GM23338 (cell line): ENCODE data around the gene EFCAB13. TPM values are rescaled to one million over a fixed set of nuclear protein-coding genes. Genes with fewer than 3 reads are reported as not detected.

ENCODE experiments used
- ATAC-seq: fragments of 200-7000 bp; cut with Tn5 transposase; 3 replicates; pipeline ENCODE4 v1.9.1; 2020
- DNase-seq: peaks from one replicate; pipeline ENCODE4 v3.0.0-alpha.2; 2015; ENCODE audit warnings: low spot score
- H2AFZ ChIP-seq: fragments of 200-600 bp; sonication (generic); 2 replicates; pipeline ENCODE4 v1.8.0; 2016; ENCODE audit warnings: antibody characterized with exemption, mild to moderate bottlenecking, moderate library complexity
- H3F3A ChIP-seq: fragments of 200-600 bp; sonication (generic); replicated peaks from 2 replicates; pipeline ENCODE4 v1.8.0; 2017; ENCODE audit warnings: antibody characterized with exemption, mixed run types, low read depth
- H3K27ac ChIP-seq: fragments of 200-600 bp; sonication (generic); 2 replicates; pipeline ENCODE4 v1.6.1; 2016; ENCODE audit warnings: low read depth
- H3K27me3 ChIP-seq: fragments of 200-600 bp; sonication (generic); 2 replicates; pipeline ENCODE4 v1.8.0; 2016; ENCODE audit warnings: mild to moderate bottlenecking, mixed run types, moderate library complexity; ENCODE audit not compliant: insufficient read depth
- H3K36me3 ChIP-seq: fragments of 200-600 bp; sonication (generic); 2 replicates; pipeline ENCODE4 v1.8.0; 2016; ENCODE audit warnings: mild to moderate bottlenecking; ENCODE audit not compliant: insufficient read depth
- H3K4me1 ChIP-seq: fragments of 200-600 bp; sonication (generic); 2 replicates; pipeline ENCODE4 v1.8.0; 2016; ENCODE audit warnings: mild to moderate bottlenecking, moderate library complexity; ENCODE audit not compliant: insufficient read depth
- H3K4me2 ChIP-seq: fragments of 200-600 bp; sonication (generic); 2 replicates; pipeline ENCODE4 v1.7.1; 2017; ENCODE audit warnings: mixed run types
- H3K4me3 ChIP-seq: fragments of 200-600 bp; sonication (generic); 2 replicates; pipeline ENCODE4 v1.6.1; 2016; ENCODE audit warnings: mixed run types
- H3K79me2 ChIP-seq: fragments of 200-600 bp; sonication (generic); replicated peaks from 2 replicates; pipeline ENCODE4 v1.8.0; 2017; ENCODE audit warnings: mild to moderate bottlenecking; ENCODE audit not compliant: insufficient read depth
- H3K9me2 ChIP-seq: fragments of 200-600 bp; sonication (generic); 2 replicates; pipeline ENCODE4 v1.8.0; 2017; ENCODE audit not compliant: insufficient read depth
- H4K20me1 ChIP-seq: fragments of 200-600 bp; sonication (generic); replicated peaks from 2 replicates; pipeline ENCODE4 v1.8.0; 2017; ENCODE audit warnings: mild to moderate bottlenecking; ENCODE audit not compliant: insufficient read depth
- H3K27ac Mint-ChIP-seq: 2 replicates; pipeline ENCODE4 v1.8.0; 2020; ENCODE audit warnings: inconsistent platforms, mild to moderate bottlenecking, moderate library complexity, mixed read lengths
- H3K27me3 Mint-ChIP-seq: 3 replicates; pipeline ENCODE4 v1.8.0; 2022; ENCODE audit warnings: low read depth, mild to moderate bottlenecking, moderate library complexity, mixed read lengths, inconsistent platforms; ENCODE audit not compliant: insufficient read depth, poor library complexity
- H3K36me3 Mint-ChIP-seq: 3 replicates; pipeline ENCODE4 v1.8.0; 2021; ENCODE audit warnings: low read depth, mild to moderate bottlenecking, inconsistent platforms, moderate library complexity, mixed read lengths
- H3K4me1 Mint-ChIP-seq: 3 replicates; pipeline ENCODE4 v1.8.0; 2020; ENCODE audit warnings: mild to moderate bottlenecking, inconsistent platforms, mixed read lengths
- H3K4me3 Mint-ChIP-seq: 3 replicates; pipeline ENCODE4 v1.8.0; 2021; ENCODE audit warnings: moderate library complexity, mild to moderate bottlenecking, inconsistent platforms, mixed read lengths
- H3K9me3 Mint-ChIP-seq: 3 replicates; pipeline ENCODE4 v1.8.0; 2020; ENCODE audit warnings: moderate library complexity, mild to moderate bottlenecking, inconsistent platforms, mixed read lengths
- CREB1 ChIP-seq: fragments of 250-450 bp; sonication (Bioruptor Pico); IDR thresholded peaks from 2 replicates; pipeline ENCODE4 v1.5.0; 2020; ENCODE audit warnings: low read depth, mild to moderate bottlenecking, moderate library complexity
- CTCF ChIP-seq, 2 experiments: fragments of 200-600 bp in 1 of 2; sonication (generic) in 1 of 2; conservative IDR thresholded peaks; 2 replicates each; pipeline versions ENCODE4 v1.5.1 to v1.6.1; 2016 to 2017; ENCODE audit warnings: antibody characterized with exemption in 2 of 2, low read depth in 2 of 2, mild to moderate bottlenecking in 2 of 2, moderate library complexity in 1 of 2
- ETS1 ChIP-seq: IDR thresholded peaks from 2 replicates; pipeline ENCODE4 v1.6.1; 2016; ENCODE audit warnings: antibody characterized with exemption
- EZH2 ChIP-seq: fragments of 200-600 bp; sonication (generic); IDR thresholded peaks from one replicate; pipeline ENCODE4 v1.8.0; 2017; ENCODE audit warnings: antibody characterized with exemption, mild to moderate bottlenecking, low read depth; ENCODE audit not compliant: unreplicated experiment
- EZH2phosphoT487 ChIP-seq: fragments of 200-600 bp; sonication (generic); IDR thresholded peaks from one replicate; pipeline ENCODE4 v1.8.1; 2018; ENCODE audit warnings: antibody characterized with exemption; ENCODE audit not compliant: unreplicated experiment
- JUNB ChIP-seq: IDR thresholded peaks from one replicate; pipeline ENCODE4 v1.6.1; 2016; ENCODE audit warnings: antibody characterized with exemption; ENCODE audit not compliant: unreplicated experiment
- NANOG ChIP-seq: IDR thresholded peaks from 2 replicates; pipeline ENCODE4 v1.6.1; 2016; ENCODE audit warnings: antibody characterized with exemption, borderline replicate concordance
- POLR2AphosphoS5 ChIP-seq: IDR thresholded peaks from 2 replicates; pipeline ENCODE4 v1.6.1; 2016; ENCODE audit warnings: antibody characterized with exemption, low read depth
- REST ChIP-seq: IDR thresholded peaks from one replicate; pipeline ENCODE4 v1.6.1; 2018; ENCODE audit warnings: antibody characterized with exemption; ENCODE audit not compliant: unreplicated experiment
- STAT1 ChIP-seq: IDR thresholded peaks from one replicate; pipeline ENCODE4 v1.6.1; 2016; ENCODE audit warnings: antibody characterized with exemption; ENCODE audit not compliant: unreplicated experiment
- ZNF114 ChIP-seq: fragments of 250-450 bp; sonication (Bioruptor Pico); IDR thresholded peaks from 2 replicates; pipeline ENCODE4 v1.5.0; 2020; ENCODE audit warnings: mild to moderate bottlenecking, moderate library complexity
- ZNF331 ChIP-seq: fragments of 250-450 bp; sonication (Bioruptor Pico); IDR thresholded peaks from 2 replicates; pipeline ENCODE4 v1.5.0; 2020; ENCODE audit warnings: low read depth, mild to moderate bottlenecking, moderate library complexity
- ZNF462 ChIP-seq: fragments of 250-450 bp; sonication (Bioruptor Pico); IDR thresholded peaks from 2 replicates; pipeline ENCODE4 v1.5.0; 2020; ENCODE audit warnings: mild to moderate bottlenecking, moderate library complexity
- polyA plus RNA-seq: library from polyadenylated mRNA; unstranded; fragments of >200 nt; fragmentation: Nextera tagmentation; extraction: Ambion mirVana; gene quantifications from 2 replicates; pipeline ENCODE4 v1.2.1, GENCODE V29; 2016
- total RNA-seq: library from RNA; depleted of rRNA; stranded (reverse); fragments of >200 nt; shearing (Covaris generic); gene quantifications from 2 replicates; pipeline ENCODE4 v1.2.3, GENCODE V29; 2014

Gene EFCAB13
- total and polyA plus RNA-seq, 2 experiments from 2014 or later: 4.1 to 5.4 TPM

- Histone ChIP-seq H3F3A (no peaks in the 10 kb centered on the region), H3K9me2 (no peaks in the 10 kb centered on the region; the same call in 1 of the 2 replicates), H3K4me3 (no peak overlapping the region), H2AFZ (no peak overlapping the region; the same call in 1 of the 2 replicates), H3K4me1 (peaks cover 29% of the 10 kb centered on the region), H3K27ac (no peak overlapping the region), H3K4me2 (no peak overlapping the region), H3K27me3 (no peaks in the 10 kb centered on the region), H3K36me3 (no peaks in the 10 kb centered on the region), H4K20me1 (no peaks in the 10 kb centered on the region), H3K79me2 (no peaks in the 10 kb centered on the region)
- no peak for DNase-seq
- Mint-ChIP-seq H3K4me3 (no peak overlapping the region; the same call in 2 of the 3 replicates), H3K36me3 (no peaks in the 10 kb centered on the region), H3K27me3 (peaks cover 21% of the 10 kb centered on the region), H3K4me1 (peaks cover 41% of the 10 kb centered on the region), H3K9me3 (no peaks in the 10 kb centered on the region; the same call in 2 of the 3 replicates), H3K27ac (no peak overlapping the region)
- TF ChIP-seq REST (no peak), ZNF331 (CRISPR knock-in tag) (no peak), ETS1 (no peak), NANOG (no peak), EZH2 (no peak), CTCF (conservative IDR thresholded peaks at IDR 0.05; ENCODE audit: low read depth in 2 of 2) (no peak), ZNF462 (no peak), EZH2phosphoT487 (no peak), STAT1 (no peak), JUNB (no peak), ZNF114 (CRISPR knock-in tag) (no peak), CREB1 (no peak), POLR2AphosphoS5 (no peak)
- ATAC-seq: no peak
Observed at GRCh38 chr17:47278561-47278960, 45.2 kb upstream of the EFCAB13 start.
